ENCODE results near the gene KIR3DL3.
"Not testable (repeated sequence)": the region's sequence is repeated elsewhere in the genome, so short reads cannot be mapped to it uniquely, and the experiment has no call there.

KIR3DL3 gene

GRCh38 chr19:54738306-54738705 lies 14.1 kb downstream of the KIR3DL3 start, which contains the start of gene KIR2DL3:
TSS of gene KIR2DL3 (plus strand) at chr19:54738513. CDS start at chr19:54738546, 33 bp downstream.
- not testable (repeated sequence) for DNase-seq

- no peak for DNase-seq
Observed at GRCh38 chr19:54738715-54739114, 14.5 kb downstream of the KIR3DL3 start.

GRCh38 chr19:54739587-54740497 lies 15.6 kb downstream of the KIR3DL3 start:
- no peak for DNase-seq

- not testable (repeated sequence) for DNase-seq
Observed at GRCh38 chr19:54741950-54742349, 17.7 kb downstream of the KIR3DL3 start.

GRCh38 chr19:54744080-54744479 lies 19.8 kb downstream of the KIR3DL3 start:
- not testable (repeated sequence) for DNase-seq

GRCh38 chr19:54747614-54748322 lies 23.5 kb downstream of the KIR3DL3 start:
- not testable (repeated sequence) for DNase-seq

GRCh38 chr19:54750276-54750675 lies 26.0 kb downstream of the KIR3DL3 start:
- DNase-seq = not testable (repeated sequence)

GRCh38 chr19:54756204-54757110 lies 32.2 kb downstream of the KIR3DL3 start:
- DNase-seq = not testable (repeated sequence)

GRCh38 chr19:54758577-54758976 lies 34.3 kb downstream of the KIR3DL3 start:
- DNase-seq = not testable (repeated sequence)

- not testable (repeated sequence) for DNase-seq
Observed at GRCh38 chr19:54764219-54764618, 40.0 kb downstream of the KIR3DL3 start.

GRCh38 chr19:54766464-54766863 lies 42.2 kb downstream of the KIR3DL3 start:
- not testable (repeated sequence) for DNase-seq

GRCh38 chr19:54769646-54770045 lies 45.4 kb downstream of the KIR3DL3 start, which contains the start of gene KIR2DL1:
TSS of gene KIR2DL1 (plus strand) at chr19:54769793. CDS start at chr19:54769851, 58 bp downstream.
- not testable (repeated sequence) for DNase-seq

GRCh38 chr19:54770511-54770910 lies 46.3 kb downstream of the KIR3DL3 start:
- DNase-seq = not testable (repeated sequence)

- not testable (repeated sequence) for DNase-seq
Observed at GRCh38 chr19:54771018-54771960, 47.0 kb downstream of the KIR3DL3 start.

GRCh38 chr19:54772666-54773065 lies 48.4 kb downstream of the KIR3DL3 start:
- DNase-seq = not testable (repeated sequence)

- not testable (repeated sequence) for DNase-seq
Observed at GRCh38 chr19:54775095-54775815, 51.0 kb downstream of the KIR3DL3 start.

GRCh38 chr19:54775830-54776229 lies 51.6 kb downstream of the KIR3DL3 start:
- DNase-seq = not testable (repeated sequence)

GRCh38 chr19:54777851-54778250 lies 53.6 kb downstream of the KIR3DL3 start:
- not testable (repeated sequence) for DNase-seq

GRCh38 chr19:54778896-54779295 lies 54.7 kb downstream of the KIR3DL3 start:
- not testable (repeated sequence) for DNase-seq

- not testable (repeated sequence) for DNase-seq
Observed at GRCh38 chr19:54782916-54783315, 58.7 kb downstream of the KIR3DL3 start.

Data from cerebellar nuclear complex (tissue), 1 donor.